GM12878 (cell line): ENCODE results near the gene CC2D1B. TPM values are rescaled to one million over a fixed set of nuclear protein-coding genes. Genes with fewer than 3 reads are reported as not detected.
A peak's percentile ranks its signal among the peaks of the same experiment; 100 is the strongest.

Source experiments
- CREB1 ChIP-seq: IDR thresholded peaks from 2 replicates; pipeline ENCODE4 v1.6.1; 2012; ENCODE audit warnings: low read depth, mild to moderate bottlenecking, inconsistent platforms
- CREM ChIP-seq: IDR thresholded peaks from 2 replicates; pipeline ENCODE4 v1.6.1; 2014; ENCODE audit warnings: antibody characterized with exemption, low read depth
- EP300 ChIP-seq, 2 experiments: fragments of 150-350 bp in 1 of 2; IDR thresholded peaks; 2 replicates each; pipeline ENCODE4 v1.6.1; 2011 to 2012; ENCODE audit warnings: low read depth in 2 of 2, low read length in 2 of 2, borderline replicate concordance in 1 of 2, improper control_type of control experiment in 1 of 2, inconsistent platforms in 1 of 2; ENCODE audit not compliant: control insufficient read depth in 1 of 2
- ETV6 ChIP-seq, 2 experiments: fragments of 450-650 bp in 1 of 2; IDR thresholded peaks in 1 of 2; conservative IDR thresholded peaks in 1 of 2; 2 replicates each; pipeline ENCODE4 v1.6.1; 2014; ENCODE audit warnings: antibody characterized with exemption in 1 of 2, borderline replicate concordance in 1 of 2, low read depth in 1 of 2, mild to moderate bottlenecking in 1 of 2, moderate library complexity in 1 of 2
- EZH2 ChIP-seq: IDR thresholded peaks from 2 replicates; pipeline ENCODE4 v1.6.1; 2012; ENCODE audit warnings: low read depth, mild to moderate bottlenecking, control low read depth, inconsistent platforms, low read length, borderline replicate concordance; ENCODE audit not compliant: control insufficient read depth
- GATAD2B ChIP-seq: fragments of 450-650 bp; conservative IDR thresholded peaks from 2 replicates; pipeline ENCODE4 v1.6.1; 2017; ENCODE audit warnings: low read depth, mild to moderate bottlenecking, moderate library complexity
- HDAC2 ChIP-seq: fragments of 200-600 bp; sonication (generic); IDR thresholded peaks from 2 replicates; pipeline ENCODE4 v1.6.1; 2017
- KAT2A ChIP-seq: conservative IDR thresholded peaks from 2 replicates; pipeline ENCODE4 v1.6.1; 2011; ENCODE audit warnings: low read depth, low read length; ENCODE audit not compliant: control insufficient read depth
- MEF2A ChIP-seq: IDR thresholded peaks from 2 replicates; pipeline ENCODE4 v1.6.1; 2011; ENCODE audit warnings: low read depth, mild to moderate bottlenecking, low read length, moderate library complexity; ENCODE audit not compliant: insufficient read depth
- NFYB ChIP-seq: IDR thresholded peaks from 2 replicates; pipeline ENCODE4 v1.6.1; 2011; ENCODE audit warnings: low read depth, mild to moderate bottlenecking, low read length, improper control_type of control experiment, moderate library complexity; ENCODE audit not compliant: insufficient read depth
- PAX8 ChIP-seq: fragments of 450-650 bp; IDR thresholded peaks from 2 replicates; pipeline ENCODE4 v1.6.1; 2017; ENCODE audit warnings: mild to moderate bottlenecking, moderate library complexity
- POU2F2 ChIP-seq: IDR thresholded peaks from 3 replicates; pipeline ENCODE4 v1.6.1; 2011; ENCODE audit warnings: low read depth, mild to moderate bottlenecking, low read length, borderline replicate concordance
- SIN3A ChIP-seq: IDR thresholded peaks from 2 replicates; pipeline ENCODE4 v1.6.1; 2012; ENCODE audit warnings: low read depth, low read length, improper control_type of control experiment
- SIX5 ChIP-seq: IDR thresholded peaks from 2 replicates; pipeline ENCODE4 v1.6.1; 2011; ENCODE audit warnings: mild to moderate bottlenecking, low read depth, low read length, moderate library complexity; ENCODE audit not compliant: severe bottlenecking
- SMAD5 ChIP-seq: IDR thresholded peaks from 2 replicates; pipeline ENCODE4 v1.6.1; 2016; ENCODE audit warnings: antibody characterized with exemption, low read depth
- SMARCA5 ChIP-seq: fragments of 450-650 bp; IDR thresholded peaks from 2 replicates; pipeline ENCODE4 v1.6.1; 2017; ENCODE audit warnings: mild to moderate bottlenecking
- SRF ChIP-seq, 2 experiments: IDR thresholded peaks; 2 replicates each; pipeline ENCODE4 v1.6.1; 2011; ENCODE audit warnings: low read depth in 2 of 2, low read length in 2 of 2, mild to moderate bottlenecking in 1 of 2, moderate library complexity in 1 of 2
- YBX1 ChIP-seq: fragments of 450-650 bp; IDR thresholded peaks from 2 replicates; pipeline ENCODE4 v1.6.1; 2016; ENCODE audit warnings: antibody characterized with exemption
- ZBTB11 ChIP-seq: fragments of 450-650 bp; formaldehyde crosslinking; IDR thresholded peaks from 2 replicates; pipeline ENCODE4 v1.5.0; 2022; ENCODE audit warnings: mild to moderate bottlenecking, missing genetic modification characterization
- ZNF622 ChIP-seq: fragments of 450-650 bp; IDR thresholded peaks from 2 replicates; pipeline ENCODE4 v1.6.1; 2017; ENCODE audit warnings: mild to moderate bottlenecking, inconsistent platforms
- polyA plus RNA-seq, 11 experiments: library from polyadenylated mRNA; depleted of rRNA in 4 of 11; unstranded in 6 of 11; stranded (reverse) in 5 of 11; fragments of >200 nt; fragmentation: Nextera tagmentation in 4 of 11; fragmentation: Illumina TruSeq in 1 of 11; extraction: Ambion mirVana in 4 of 11; extraction: Trizol in 1 of 11; gene quantifications; 1 replicate in 1 of 11; 2 replicates in 10 of 11; pipeline versions ENCODE4 v1.2.1 to v1.2.3, GENCODE V29; 2011 to 2016; ENCODE audit warnings: inconsistent platforms in 2 of 11, missing spikeins in 2 of 11, low read depth in 1 of 11
- total RNA-seq, 4 experiments: library from RNA; depleted of rRNA in 3 of 4; stranded (reverse); fragments of >200 nt in 3 of 4; fragmentation: Illumina TruSeq in 1 of 4; extraction: Trizol in 1 of 4; gene quantifications; 2 replicates each; pipeline versions ENCODE4 v1.2.1 to v1.2.3, GENCODE V29; 2013 to 2021
- TF ChIP-seq, protein P1 (sequence below): fragments of 150-350 bp; IDR thresholded peaks from 2 replicates; pipeline ENCODE4 v1.6.1; 2016; ENCODE audit warnings: low read depth, low read length

The CC2D1B gene
- total and polyA plus RNA-seq, 10 of the 15 experiments (the other 5 are each of a cell fraction or from before 2014, with no cell fraction given) = 0.90 to 29.4 (median 14.5) TPM

GRCh38 chr1:52365746-52366516, at the start of gene CC2D1B (continued):
- TF ChIP-seq EZH2 = no peak
- TF ChIP-seq EP300 (IDR thresholded peaks at IDR 0.05; ENCODE audit: borderline replicate concordance in 1 of 2, control insufficient read depth in 1 of 2, low read depth in 2 of 2, low read length in 2 of 2) = no peak
- TF ChIP-seq SIX5 = no peak
- no peak for TF ChIP-seq ZNF622
- TF ChIP-seq, protein P1, sequence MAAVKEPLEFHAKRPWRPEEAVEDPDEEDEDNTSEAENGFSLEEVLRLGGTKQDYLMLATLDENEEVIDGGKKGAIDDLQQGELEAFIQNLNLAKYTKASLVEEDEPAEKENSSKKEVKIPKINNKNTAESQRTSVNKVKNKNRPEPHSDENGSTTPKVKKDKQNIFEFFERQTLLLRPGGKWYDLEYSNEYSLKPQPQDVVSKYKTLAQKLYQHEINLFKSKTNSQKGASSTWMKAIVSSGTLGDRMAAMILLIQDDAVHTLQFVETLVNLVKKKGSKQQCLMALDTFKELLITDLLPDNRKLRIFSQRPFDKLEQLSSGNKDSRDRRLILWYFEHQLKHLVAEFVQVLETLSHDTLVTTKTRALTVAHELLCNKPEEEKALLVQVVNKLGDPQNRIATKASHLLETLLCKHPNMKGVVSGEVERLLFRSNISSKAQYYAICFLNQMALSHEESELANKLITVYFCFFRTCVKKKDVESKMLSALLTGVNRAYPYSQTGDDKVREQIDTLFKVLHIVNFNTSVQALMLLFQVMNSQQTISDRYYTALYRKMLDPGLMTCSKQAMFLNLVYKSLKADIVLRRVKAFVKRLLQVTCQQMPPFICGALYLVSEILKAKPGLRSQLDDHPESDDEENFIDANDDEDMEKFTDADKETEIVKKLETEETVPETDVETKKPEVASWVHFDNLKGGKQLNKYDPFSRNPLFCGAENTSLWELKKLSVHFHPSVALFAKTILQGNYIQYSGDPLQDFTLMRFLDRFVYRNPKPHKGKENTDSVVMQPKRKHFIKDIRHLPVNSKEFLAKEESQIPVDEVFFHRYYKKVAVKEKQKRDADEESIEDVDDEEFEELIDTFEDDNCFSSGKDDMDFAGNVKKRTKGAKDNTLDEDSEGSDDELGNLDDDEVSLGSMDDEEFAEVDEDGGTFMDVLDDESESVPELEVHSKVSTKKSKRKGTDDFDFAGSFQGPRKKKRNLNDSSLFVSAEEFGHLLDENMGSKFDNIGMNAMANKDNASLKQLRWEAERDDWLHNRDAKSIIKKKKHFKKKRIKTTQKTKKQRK = no peak
- 0 out of 2 replicates have a peak, but pooled peaks have one; percentile 50 for TF ChIP-seq SMAD5
- no peak for TF ChIP-seq MEF2A
- TF ChIP-seq SRF (IDR thresholded peaks at IDR 0.05; ENCODE audit: low read depth in 2 of 2, low read length in 2 of 2) = peak in 1 of 2 experiments; percentile 26; a peak in 1 of 4 replicates
- peak; percentile 97 for TF ChIP-seq GATAD2B
- no peak for TF ChIP-seq CREB1
- no peak for TF ChIP-seq HDAC2
- no peak for TF ChIP-seq ETV6 (conservative IDR thresholded peaks at IDR 0.05 in 1 of 2, IDR thresholded peaks at IDR 0.05 in 1 of 2; ENCODE audit: borderline replicate concordance in 1 of 2, low read depth in 1 of 2)
- TF ChIP-seq SIN3A = peak; percentile 89; the same call in 1 of the 2 replicates
- no peak for TF ChIP-seq YBX1
- peak; percentile 63; the same call in 1 of the 2 replicates for TF ChIP-seq SMARCA5
- peak; percentile 10; the same call in 1 of the 2 replicates for TF ChIP-seq CREM
- TF ChIP-seq NFYB = peak; percentile 77; the same call in 1 of the 2 replicates
- no peak for TF ChIP-seq KAT2A
- peak; percentile 71; the same call in 2 of the 3 replicates for TF ChIP-seq POU2F2
- no peak for TF ChIP-seq PAX8
- TF ChIP-seq ZBTB11 = no peak
